Caco-2 (cell line): ENCODE results near the gene S100A3. TPM values are rescaled to one million over a fixed set of nuclear protein-coding genes. Genes with fewer than 3 reads are reported as not detected.

Experiments used
- BruUV-seq: library from RNA; stranded (reverse); fragments of 400-500 nt; replicated peaks from 2 replicates; lab custom pipeline; 2021; lab: Mats Ljungman, UMichigan
- CTCF ChIA-PET: fragments of 300-600 bp; sonication (Branson Sonifier 250); formaldehyde crosslinking; loops from one replicate; lab custom pipeline; 2022; ENCODE audit warnings: antibody characterized with exemption; lab: Charles Lee
- POLR2A ChIA-PET: fragments of 300-600 bp; sonication (Branson Sonifier 250); formaldehyde crosslinking; loops from one replicate; lab custom pipeline; 2022; ENCODE audit warnings: antibody characterized with exemption; lab: Charles Lee
- DNase-seq, 2 experiments: peaks; one replicate each; pipeline versions ENCODE4 v3.0.0 to v3.0.0-alpha.2; 2020 to 2022
- H3K27me3 ChIP-seq: replicated peaks from 2 replicates; pipeline ENCODE4 v1.6.0; 2011; ENCODE audit warnings: low read length; ENCODE audit not compliant: control insufficient read depth, insufficient read depth
- H3K36me3 ChIP-seq: 2 replicates; pipeline ENCODE4 v1.5.1; 2011; ENCODE audit warnings: low read length; ENCODE audit not compliant: control insufficient read depth, insufficient read depth
- H3K4me1 ChIP-seq: fragments of 250-450 bp; sonication (Bioruptor Pico); 2 replicates; pipeline ENCODE4 v1.5.1; 2020; ENCODE audit warnings: mild to moderate bottlenecking
- H3K4me3 ChIP-seq: 2 replicates; pipeline ENCODE4 v1.5.1; 2011; ENCODE audit warnings: low read depth, mild to moderate bottlenecking, control low read depth, low read length
- H3K9me3 ChIP-seq: fragments of 250-450 bp; sonication (Bioruptor Pico); 2 replicates; pipeline ENCODE4 v1.5.1; 2020; ENCODE audit warnings: mild to moderate bottlenecking, moderate library complexity
- H3K27ac Mint-ChIP-seq: one replicate; pipeline ENCODE4 v1.8.0; 2022; ENCODE audit warnings: mixed read lengths; ENCODE audit not compliant: unreplicated experiment
- H3K27me3 Mint-ChIP-seq: one replicate; pipeline ENCODE4 v1.8.0; 2022; ENCODE audit warnings: mixed read lengths; ENCODE audit not compliant: insufficient read depth, unreplicated experiment
- H3K36me3 Mint-ChIP-seq: one replicate; pipeline ENCODE4 v1.8.0; 2022; ENCODE audit warnings: mild to moderate bottlenecking, mixed read lengths; ENCODE audit not compliant: insufficient read depth, unreplicated experiment
- H3K4me1 Mint-ChIP-seq: one replicate; pipeline ENCODE4 v1.8.0; 2022; ENCODE audit warnings: low read depth, mixed read lengths; ENCODE audit not compliant: unreplicated experiment
- H3K4me3 Mint-ChIP-seq: one replicate; pipeline ENCODE4 v1.8.0; 2022; ENCODE audit warnings: mild to moderate bottlenecking, moderate library complexity, mixed read lengths; ENCODE audit not compliant: unreplicated experiment
- H3K9me3 Mint-ChIP-seq: one replicate; pipeline ENCODE4 v1.8.0; 2022; ENCODE audit warnings: mixed read lengths; ENCODE audit not compliant: unreplicated experiment
- CTCF ChIP-seq, 2 experiments: fragments of 200-600 bp in 1 of 2; IDR thresholded peaks; 1 replicate in 1 of 2; 2 replicates in 1 of 2; pipeline versions ENCODE4 v1.5.1 to v1.8.0; 2011 to 2022; ENCODE audit warnings: antibody characterized with exemption in 1 of 2, control low read depth in 1 of 2, inconsistent platforms in 1 of 2, low read depth in 1 of 2, low read length in 1 of 2, mild to moderate bottlenecking in 1 of 2, moderate library complexity in 1 of 2; ENCODE audit not compliant: insufficient read depth in 1 of 2, severe bottlenecking in 1 of 2, unreplicated experiment in 1 of 2
- intact Hi-C: fragments of 100-400 bp; cut with micrococcal nuclease; formaldehyde crosslinking; loops from one replicate; pipeline ENCODE4 v1.10.0; 2022; ENCODE audit not compliant: unreplicated experiment
- total RNA-seq: library from RNA; stranded (reverse); gene quantifications from 2 replicates; pipeline ENCODE4 v1.2.3, GENCODE V29; 2022

The S100A3 gene
- total RNA-seq, 1 experiment from 2014 or later, result 0.61 TPM

- no peaks in the 10 kb centered on the region for H3K9me3 Mint-ChIP-seq
- POLR2A ChIA-PET, result interaction anchor here (0.9 to 1.4 kb wide), 6 partner anchors 20 to 268 kb away, joined by 3 to 12 read pairs (median 4); partner anchors contain the start of genes CHTOP, S100A13, S100A16 and S100A6
- H3K4me1 Mint-ChIP-seq, result peaks cover 67% of the 10 kb centered on the region
- Histone ChIP-seq H3K36me3 (no peaks in the 10 kb centered on the region), H3K9me3 (no peaks in the 10 kb centered on the region), H3K4me3 (no peak overlapping the region), H3K27me3 (no peaks in the 10 kb centered on the region), H3K4me1 (peaks cover 74% of the 10 kb centered on the region)
- CTCF ChIA-PET, result interaction anchor here (0.8 to 2.1 kb wide), 12 partner anchors 10 to 156 kb away, joined by 3 to 13 read pairs (median 4); partner anchors contain the start of genes CHTOP, S100A13, S100A14 and S100A16
- H3K36me3 Mint-ChIP-seq, result peaks cover 20% of the 10 kb centered on the region
- peak overlapping the region; percentile 34 for H3K4me3 Mint-ChIP-seq
- H3K27ac Mint-ChIP-seq, result peak overlapping the region; percentile 80
- intact Hi-C loops, result loop anchor here (1.0 to 10.0 kb wide), 3 partner anchors 17 to 259 kb away; partner anchors contain the start of gene SLC27A3
- TF ChIP-seq CTCF (IDR thresholded peaks at IDR 0.05; ENCODE audit: insufficient read depth in 1 of 2, low read depth in 1 of 2, low read length in 1 of 2, severe bottlenecking in 1 of 2, unreplicated experiment in 1 of 2), result no peak
- no TSS peak for BruUV-seq
- no peaks in the 10 kb centered on the region for H3K27me3 Mint-ChIP-seq
- peak; percentile 83 to 93 for DNase-seq
These were observed 33.3 kb downstream of the S100A3 start for GRCh38 chr1:153515504-153516394.

GRCh38 chr1:153513666-153514065 is 35.4 kb downstream of the S100A3 start:
- H3K27me3 Mint-ChIP-seq, result no peaks in the 10 kb centered on the region
- H3K4me1 ChIP-seq, result peaks cover 58% of the 10 kb centered on the region

More at GRCh38 chr1:153513666-153514065, 35.4 kb downstream of the S100A3 start:
- no peaks in the 10 kb centered on the region for H3K9me3 ChIP-seq
- TF ChIP-seq CTCF (IDR thresholded peaks at IDR 0.05; ENCODE audit: insufficient read depth in 1 of 2, low read depth in 1 of 2, low read length in 1 of 2, severe bottlenecking in 1 of 2, unreplicated experiment in 1 of 2), result no peak
- H3K4me3 ChIP-seq, result no peak overlapping the region
- no peaks in the 10 kb centered on the region for H3K27me3 ChIP-seq
- no peak for DNase-seq
- Mint-ChIP-seq H3K27ac (no peak overlapping the region), H3K4me3 (no peak overlapping the region), H3K36me3 (peaks cover 9% of the 10 kb centered on the region), H3K4me1 (peaks cover 52% of the 10 kb centered on the region), H3K9me3 (no peaks in the 10 kb centered on the region)
- no TSS peak for BruUV-seq
- ChIA-PET CTCF (interaction anchor here (0.7 kb wide), 1 partner anchor 113 kb away, joined by 3 read pairs; the partner anchor contains the start of gene S100A13), POLR2A (interaction anchor here (0.6 kb wide), 1 partner anchor 98 kb away, joined by 4 read pairs; no protein-coding TSS in a partner anchor)
- intact Hi-C loops, result loop anchor here (10.0 kb wide), 1 partner anchor 261 kb away; the partner anchor contains the start of gene SLC27A3
- no peaks in the 10 kb centered on the region for H3K36me3 ChIP-seq
